ENCODE measurements around the gene IPCEF1. TPM values are rescaled to one million over a fixed set of nuclear protein-coding genes. Genes with fewer than 3 reads are reported as not detected.

The IPCEF1 gene
- total RNA-seq, 1 experiment from 2014 or later = 0.57 TPM

DNA sequence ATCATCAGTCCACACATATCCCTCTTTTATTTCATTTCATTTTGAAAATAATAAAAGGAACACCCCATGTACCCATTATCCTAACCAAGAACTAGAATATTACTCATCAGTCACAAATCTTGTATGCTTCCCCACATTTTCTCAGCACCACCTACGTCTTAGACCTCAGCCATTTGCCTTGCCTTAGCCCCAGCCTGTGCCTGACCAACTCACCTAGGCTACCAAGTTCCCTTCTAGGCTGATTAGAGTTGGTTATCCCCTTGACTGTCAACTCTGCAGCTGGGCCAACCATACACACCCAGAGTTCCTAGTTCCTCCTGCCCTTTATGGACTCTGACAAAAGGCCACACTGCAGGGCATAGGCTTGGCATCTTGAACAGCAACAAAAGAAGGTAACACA, 33.4 kb upstream of the IPCEF1 start:
- no peaks in the 10 kb centered on the region for H3K27me3 ChIP-seq (ENCODE audit: insufficient read depth, low read depth)
- intact Hi-C loops (cut with micrococcal nuclease; ENCODE audit: unreplicated experiment) = no loop called here
- CTCF ChIA-PET = no interaction called here
- H3K79me2 ChIP-seq (ENCODE audit: low read depth) = no peaks in the 10 kb centered on the region
- H3K4me2 ChIP-seq = no peak overlapping the region
- H3K9me3 ChIP-seq (ENCODE audit: insufficient read depth, low read depth) = peaks cover 8% of the 10 kb centered on the region; the same call in 1 of the 2 replicates
- BruUV-seq (replicated peaks) = no TSS peak
- no peaks in the 10 kb centered on the region for H3K36me3 ChIP-seq (ENCODE audit: low read depth)
- POLR2A ChIA-PET (ENCODE audit: unreplicated experiment) = no interaction called here
- peaks cover 10% of the 10 kb centered on the region; the same call in 1 of the 2 replicates for H3F3A ChIP-seq (ENCODE audit: insufficient read depth, low read depth)
- TF ChIP-seq, protein P1, sequence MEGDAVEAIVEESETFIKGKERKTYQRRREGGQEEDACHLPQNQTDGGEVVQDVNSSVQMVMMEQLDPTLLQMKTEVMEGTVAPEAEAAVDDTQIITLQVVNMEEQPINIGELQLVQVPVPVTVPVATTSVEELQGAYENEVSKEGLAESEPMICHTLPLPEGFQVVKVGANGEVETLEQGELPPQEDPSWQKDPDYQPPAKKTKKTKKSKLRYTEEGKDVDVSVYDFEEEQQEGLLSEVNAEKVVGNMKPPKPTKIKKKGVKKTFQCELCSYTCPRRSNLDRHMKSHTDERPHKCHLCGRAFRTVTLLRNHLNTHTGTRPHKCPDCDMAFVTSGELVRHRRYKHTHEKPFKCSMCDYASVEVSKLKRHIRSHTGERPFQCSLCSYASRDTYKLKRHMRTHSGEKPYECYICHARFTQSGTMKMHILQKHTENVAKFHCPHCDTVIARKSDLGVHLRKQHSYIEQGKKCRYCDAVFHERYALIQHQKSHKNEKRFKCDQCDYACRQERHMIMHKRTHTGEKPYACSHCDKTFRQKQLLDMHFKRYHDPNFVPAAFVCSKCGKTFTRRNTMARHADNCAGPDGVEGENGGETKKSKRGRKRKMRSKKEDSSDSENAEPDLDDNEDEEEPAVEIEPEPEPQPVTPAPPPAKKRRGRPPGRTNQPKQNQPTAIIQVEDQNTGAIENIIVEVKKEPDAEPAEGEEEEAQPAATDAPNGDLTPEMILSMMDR (conservative IDR thresholded peaks at IDR 0.05) = no peak
- no peak for TF ChIP-seq EZH2 (IDR thresholded peaks at IDR 0.05; ENCODE audit: low read depth)
- no peak for DNase-seq
- H4K20me1 ChIP-seq (ENCODE audit: insufficient read depth) = no peaks in the 10 kb centered on the region
- no peak overlapping the region for H3K27ac ChIP-seq
- no peak overlapping the region for H3K4me3 ChIP-seq
- H3K4me1 ChIP-seq (replicated peaks; ENCODE audit: insufficient read depth) = peaks cover 25% of the 10 kb centered on the region
- no peak overlapping the region for H2AFZ ChIP-seq
- H3K9me2 ChIP-seq (ENCODE audit: insufficient read depth) = no peaks in the 10 kb centered on the region

DNA sequence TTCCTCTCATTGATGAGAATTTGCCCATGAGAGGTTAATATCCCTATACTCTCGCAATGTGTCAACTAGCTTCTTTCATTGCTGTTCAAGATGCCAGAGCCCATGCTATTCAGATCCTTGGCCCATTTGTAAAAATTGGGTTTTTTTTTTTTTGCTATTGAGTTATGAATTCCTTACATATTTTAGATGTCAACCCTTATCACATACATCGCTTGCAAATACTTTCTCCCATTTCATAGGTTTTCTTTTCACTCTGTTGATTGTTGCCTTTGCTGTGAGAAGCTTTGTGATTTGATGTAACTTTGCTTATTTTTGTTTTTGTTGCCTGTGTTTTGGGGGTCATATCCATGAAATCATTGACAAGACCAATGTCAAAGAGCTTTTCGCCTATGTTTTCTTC, 32.2 kb upstream of the IPCEF1 start:
- CTCF ChIA-PET = interaction anchor here (0.7 kb wide), 1 partner anchor 368 kb away, joined by 8 read pairs; no protein-coding TSS in a partner anchor
- H3K4me1 ChIP-seq (replicated peaks; ENCODE audit: insufficient read depth) = peaks cover 25% of the 10 kb centered on the region
- no peaks in the 10 kb centered on the region for H3K36me3 ChIP-seq (ENCODE audit: low read depth)
- no peak for TF ChIP-seq EZH2 (IDR thresholded peaks at IDR 0.05; ENCODE audit: low read depth)
- DNase-seq = peak in 1 of 2 experiments; percentile 40
- no TSS peak for BruUV-seq (replicated peaks)
- intact Hi-C loops (cut with micrococcal nuclease; ENCODE audit: unreplicated experiment) = loop anchor here (10.0 kb wide), 2 partner anchors 86 to 126 kb away; partner anchors contain the start of gene CNKSR3
- POLR2A ChIA-PET (ENCODE audit: unreplicated experiment) = interaction anchor here (0.6 kb wide), 1 partner anchor 22 kb away, joined by 4 read pairs; no protein-coding TSS in a partner anchor
- no peaks in the 10 kb centered on the region for H3K79me2 ChIP-seq (ENCODE audit: low read depth)
- no peaks in the 10 kb centered on the region for H3K27me3 ChIP-seq (ENCODE audit: insufficient read depth, low read depth)
- H3K9me2 ChIP-seq (ENCODE audit: insufficient read depth) = no peaks in the 10 kb centered on the region
- no peak overlapping the region for H3K27ac ChIP-seq
- no peak overlapping the region for H3K4me3 ChIP-seq
- peaks cover 10% of the 10 kb centered on the region; the same call in 1 of the 2 replicates for H3F3A ChIP-seq (ENCODE audit: insufficient read depth, low read depth)
- no peak overlapping the region for H2AFZ ChIP-seq
- no peaks in the 10 kb centered on the region for H4K20me1 ChIP-seq (ENCODE audit: insufficient read depth)
- H3K4me2 ChIP-seq = no peak overlapping the region
- peaks cover 8% of the 10 kb centered on the region; the same call in 1 of the 2 replicates for H3K9me3 ChIP-seq (ENCODE audit: insufficient read depth, low read depth)

DNA sequence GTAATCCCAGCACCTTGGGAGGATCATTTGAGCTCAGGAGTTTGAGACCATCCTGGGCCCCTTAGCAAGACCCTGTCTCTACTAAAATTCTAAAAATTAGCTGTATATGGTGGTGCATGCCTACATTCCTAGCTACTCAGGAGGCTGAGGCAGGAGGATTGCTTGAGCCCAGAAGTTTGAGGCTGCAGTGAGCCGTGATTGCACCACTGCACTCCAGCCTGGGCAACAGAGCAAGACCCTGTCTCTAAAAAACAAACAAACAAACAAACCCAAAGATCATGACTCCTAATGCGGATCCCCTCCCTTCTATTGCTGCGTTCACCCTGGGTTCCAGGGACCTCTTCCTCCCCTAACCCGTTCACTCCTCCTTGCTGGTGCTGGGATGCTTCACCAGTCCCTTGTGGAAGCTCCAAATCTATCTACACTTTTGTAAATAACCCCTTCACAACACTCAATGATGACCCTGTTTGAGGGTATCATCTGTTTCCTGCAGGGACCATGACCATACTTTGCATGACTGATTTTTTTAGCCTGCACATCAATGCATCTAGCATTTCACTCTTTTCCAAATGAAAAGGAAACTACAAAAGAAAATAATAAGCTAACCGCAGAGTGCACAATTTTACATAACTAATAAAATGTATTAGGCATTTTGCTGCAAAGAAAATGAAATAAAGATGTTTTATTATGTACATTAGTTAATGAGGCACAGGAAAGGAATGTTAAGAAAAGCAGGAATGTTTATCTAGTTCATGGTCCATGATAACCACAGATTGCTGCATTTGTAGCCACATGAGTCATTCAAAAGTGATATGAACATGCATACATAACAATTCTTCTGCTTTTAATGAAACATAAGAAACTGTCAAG, 30.5 kb upstream of the IPCEF1 start:
- no peak overlapping the region for H3K27ac ChIP-seq
- ChIA-PET POLR2A (ENCODE audit: unreplicated experiment) (interaction anchor here (0.6 to 0.7 kb wide), 2 partner anchors 92 to 267 kb away, joined by 5 to 11 read pairs; no protein-coding TSS in a partner anchor), CTCF (interaction anchor here (0.6 to 1.9 kb wide), 2 partner anchors 17 to 928 kb away, joined by 5 to 11 read pairs; no protein-coding TSS in a partner anchor)
- H3K4me3 ChIP-seq = no peak overlapping the region
- peaks cover 25% of the 10 kb centered on the region for H3K4me1 ChIP-seq (replicated peaks; ENCODE audit: insufficient read depth)
- no peak overlapping the region for H3K4me2 ChIP-seq
- no peak overlapping the region for H2AFZ ChIP-seq
- H4K20me1 ChIP-seq (ENCODE audit: insufficient read depth) = no peaks in the 10 kb centered on the region
- H3K9me2 ChIP-seq (ENCODE audit: insufficient read depth) = no peaks in the 10 kb centered on the region
- no peaks in the 10 kb centered on the region for H3K27me3 ChIP-seq (ENCODE audit: insufficient read depth, low read depth)
- H3K79me2 ChIP-seq (ENCODE audit: low read depth) = no peaks in the 10 kb centered on the region
- peaks cover 16% of the 10 kb centered on the region for H3F3A ChIP-seq (ENCODE audit: insufficient read depth, low read depth)
- peaks cover 8% of the 10 kb centered on the region; the same call in 1 of the 2 replicates for H3K9me3 ChIP-seq (ENCODE audit: insufficient read depth, low read depth)
- no TSS peak for BruUV-seq (replicated peaks)
- TF ChIP-seq EZH2 (IDR thresholded peaks at IDR 0.05; ENCODE audit: low read depth) = no peak
- TF ChIP-seq, protein P1 (conservative IDR thresholded peaks at IDR 0.05) = no peak
- intact Hi-C loops (cut with micrococcal nuclease; ENCODE audit: unreplicated experiment) = loop anchor here (10.0 kb wide), 2 partner anchors 88 to 128 kb away; partner anchors contain the start of gene CNKSR3
- no peaks in the 10 kb centered on the region for H3K36me3 ChIP-seq (ENCODE audit: low read depth)
- DNase-seq = peak in 1 of 2 experiments; percentile 89
